MM.1S (cell line): ENCODE data around the gene PEX26.

ENCODE experiments used
- CTCF ChIP-seq: fragments of 300-600 bp; sonication (generic); IDR thresholded peaks from 2 replicates; pipeline ENCODE4 v1.5.1; 2016; ENCODE audit warnings: antibody characterized with exemption, low read length, mixed read lengths
- EZH2 ChIP-seq: fragments of 300-600 bp; sonication (generic); optimal IDR thresholded peaks from 2 replicates; pipeline ENCODE3; 2017; ENCODE audit warnings: low read depth, mild to moderate bottlenecking, antibody characterized with exemption, low read length, mixed read lengths
- EZH2phosphoT487 ChIP-seq: fragments of 300-600 bp; sonication (generic); IDR thresholded peaks from 2 replicates; pipeline ENCODE4 v1.6.1; 2018; ENCODE audit warnings: antibody characterized with exemption, low read length

- no peak for TF ChIP-seq CTCF
- no peak for TF ChIP-seq EZH2
- no peak for TF ChIP-seq EZH2phosphoT487
These were observed 14.5 kb upstream of the PEX26 start for GRCh38 chr22:18063306-18063705.
